ENCODE results near the gene LONP2.
A peak's percentile ranks its signal among the peaks of the same experiment; 100 is the strongest.

The LONP2 gene

GRCh38 chr16:48330841-48331192 is 86.7 kb downstream of the LONP2 start:
- Histone ChIP-seq H3K27ac (ENCODE audit: low read length, poor library complexity, severe bottlenecking) (no peak overlapping the region), H3K4me2 (ENCODE audit: low read length, poor library complexity, severe bottlenecking) (no peak overlapping the region), H2AK5ac (ENCODE audit: low read length, severe bottlenecking) (no peak overlapping the region), H4K8ac (ENCODE audit: low read length) (no peak overlapping the region), H3K27me3 (ENCODE audit: control insufficient read depth in 1 of 2, insufficient read depth in 1 of 2, low read length in 2 of 2) (no peaks in the 10 kb centered on the region), H2BK15ac (ENCODE audit: low read depth, poor library complexity, severe bottlenecking) (no peak overlapping the region), H3K4me3 (ENCODE audit: insufficient read depth in 1 of 2, low read depth in 1 of 2, low read length in 2 of 2) (no peak overlapping the region), H3K23ac (ENCODE audit: low read length in 2 of 2) (no peak overlapping the region), H3K4me1 (ENCODE audit: control insufficient read depth, insufficient read depth, low read depth, low read length) (peaks cover 2% of the 10 kb centered on the region), H4K91ac (ENCODE audit: low read length) (no peak overlapping the region), H2BK120ac (ENCODE audit: low read depth, low read length) (no peak overlapping the region), H3K79me1 (replicated peaks; ENCODE audit: low read length, poor library complexity, severe bottlenecking) (peaks cover 6% of the 10 kb centered on the region), H2BK5ac (ENCODE audit: low read depth, low read length, poor library complexity, severe bottlenecking) (no peak overlapping the region), H3K14ac (ENCODE audit: low read length in 2 of 2) (no peak overlapping the region), H3K9ac (ENCODE audit: low read length) (no peak overlapping the region), H3K9me3 (ENCODE audit: control insufficient read depth, low read length) (no peaks in the 10 kb centered on the region), H3K18ac (ENCODE audit: low read depth in 1 of 2, low read length in 2 of 2) (no peak overlapping the region), H2AFZ (ENCODE audit: low read depth, low read length) (no peak overlapping the region), H3K36me3 (ENCODE audit: control insufficient read depth in 1 of 2, insufficient read depth in 2 of 2, low read depth in 1 of 2, low read length in 2 of 2) (peaks cover 9 to 32% of the 10 kb centered on the region in 2 experiments), H2BK12ac (ENCODE audit: low read length in 2 of 2) (no peak overlapping the region), H3K4ac (ENCODE audit: low read depth in 1 of 2, low read length in 2 of 2) (no peak overlapping the region)
- no peak for DNase-seq
- 100% methylated on average over 2 of the region's 3 CpGs for WGBS

- no peak overlapping the region for H2BK5ac ChIP-seq (ENCODE audit: low read depth, low read length, poor library complexity, severe bottlenecking)
- no peaks in the 10 kb centered on the region for H3K9me3 ChIP-seq (ENCODE audit: control insufficient read depth, low read length)
- no peak overlapping the region for H2BK120ac ChIP-seq (ENCODE audit: low read depth, low read length)
- 94% methylated on average over 5 of the region's 5 CpGs for WGBS
- H4K8ac ChIP-seq (ENCODE audit: low read length): no peak overlapping the region
- H3K27me3 ChIP-seq (ENCODE audit: control insufficient read depth in 1 of 2, insufficient read depth in 1 of 2, low read length in 2 of 2): no peaks in the 10 kb centered on the region
- no peak overlapping the region for H2BK15ac ChIP-seq (ENCODE audit: low read depth, poor library complexity, severe bottlenecking)
- no peak overlapping the region for H3K9ac ChIP-seq (ENCODE audit: low read length)
- H3K4ac ChIP-seq (ENCODE audit: low read depth in 1 of 2, low read length in 2 of 2): no peak overlapping the region
- no peak overlapping the region for H3K14ac ChIP-seq (ENCODE audit: low read length in 2 of 2)
- H3K4me1 ChIP-seq (ENCODE audit: control insufficient read depth, insufficient read depth, low read depth, low read length): peaks cover 3% of the 10 kb centered on the region
- H3K27ac ChIP-seq (ENCODE audit: low read length, poor library complexity, severe bottlenecking): no peak overlapping the region
- H2BK12ac ChIP-seq (ENCODE audit: low read length in 2 of 2): no peak overlapping the region
- H3K23ac ChIP-seq (ENCODE audit: low read length in 2 of 2): no peak overlapping the region
- no peak overlapping the region for H2AK5ac ChIP-seq (ENCODE audit: low read length, severe bottlenecking)
- H3K79me1 ChIP-seq (replicated peaks; ENCODE audit: low read length, poor library complexity, severe bottlenecking): peaks cover 10% of the 10 kb centered on the region
- no peak overlapping the region for H3K4me3 ChIP-seq (ENCODE audit: insufficient read depth in 1 of 2, low read depth in 1 of 2, low read length in 2 of 2)
- peaks cover 9 to 48% of the 10 kb centered on the region in 2 experiments for H3K36me3 ChIP-seq (ENCODE audit: control insufficient read depth in 1 of 2, insufficient read depth in 2 of 2, low read depth in 1 of 2, low read length in 2 of 2)
- no peak overlapping the region for H4K91ac ChIP-seq (ENCODE audit: low read length)
- DNase-seq: no peak
- H3K18ac ChIP-seq (ENCODE audit: low read depth in 1 of 2, low read length in 2 of 2): no peak overlapping the region
- H2AFZ ChIP-seq (ENCODE audit: low read depth, low read length): no peak overlapping the region
- H3K4me2 ChIP-seq (ENCODE audit: low read length, poor library complexity, severe bottlenecking): no peak overlapping the region
These were observed 88.9 kb downstream of the LONP2 start for GRCh38 chr16:48332978-48333377.

- Histone ChIP-seq H3K27ac (ENCODE audit: low read length, poor library complexity, severe bottlenecking) (no peak overlapping the region), H4K8ac (ENCODE audit: low read length) (no peak overlapping the region), H3K4me3 (ENCODE audit: insufficient read depth in 1 of 2, low read depth in 1 of 2, low read length in 2 of 2) (no peak overlapping the region), H3K36me3 (ENCODE audit: control insufficient read depth in 1 of 2, insufficient read depth in 2 of 2, low read depth in 1 of 2, low read length in 2 of 2) (peaks cover 12 to 51% of the 10 kb centered on the region in 2 experiments), H3K18ac (ENCODE audit: low read depth in 1 of 2, low read length in 2 of 2) (no peak overlapping the region), H3K9me3 (ENCODE audit: control insufficient read depth, low read length) (no peaks in the 10 kb centered on the region), H2AK5ac (ENCODE audit: low read length, severe bottlenecking) (no peak overlapping the region), H2BK120ac (ENCODE audit: low read depth, low read length) (no peak overlapping the region), H3K27me3 (ENCODE audit: control insufficient read depth in 1 of 2, insufficient read depth in 1 of 2, low read length in 2 of 2) (no peaks in the 10 kb centered on the region), H3K4me2 (ENCODE audit: low read length, poor library complexity, severe bottlenecking) (no peak overlapping the region), H2AFZ (ENCODE audit: low read depth, low read length) (no peak overlapping the region), H3K79me1 (replicated peaks; ENCODE audit: low read length, poor library complexity, severe bottlenecking) (peaks cover 16% of the 10 kb centered on the region), H3K4ac (ENCODE audit: low read depth in 1 of 2, low read length in 2 of 2) (no peak overlapping the region), H3K4me1 (ENCODE audit: control insufficient read depth, insufficient read depth, low read depth, low read length) (peaks cover 3% of the 10 kb centered on the region), H2BK15ac (ENCODE audit: low read depth, poor library complexity, severe bottlenecking) (no peak overlapping the region), H3K14ac (ENCODE audit: low read length in 2 of 2) (no peak overlapping the region), H3K9ac (ENCODE audit: low read length) (no peak overlapping the region), H4K91ac (ENCODE audit: low read length) (peak overlapping the region; percentile 35), H3K23ac (ENCODE audit: low read length in 2 of 2) (no peak overlapping the region), H2BK12ac (ENCODE audit: low read length in 2 of 2) (peak overlapping the region in 1 of 2 experiments; percentile 10), H2BK5ac (ENCODE audit: low read depth, low read length, poor library complexity, severe bottlenecking) (no peak overlapping the region)
- no peak for DNase-seq
- 96% methylated on average over 9 of the region's 9 CpGs for WGBS
These were observed 90.2 kb downstream of the LONP2 start for GRCh38 chr16:48334325-48334724.

GRCh38 chr16:48335961-48336360 is 91.9 kb downstream of the LONP2 start:
- no peak overlapping the region for H2AK5ac ChIP-seq (ENCODE audit: low read length, severe bottlenecking)
- no peak overlapping the region for H4K8ac ChIP-seq (ENCODE audit: low read length)
- DNase-seq: peak; percentile 77
- H3K18ac ChIP-seq (ENCODE audit: low read depth in 1 of 2, low read length in 2 of 2): no peak overlapping the region
- H2BK5ac ChIP-seq (ENCODE audit: low read depth, low read length, poor library complexity, severe bottlenecking): no peak overlapping the region
- no peak overlapping the region for H3K14ac ChIP-seq (ENCODE audit: low read length in 2 of 2)
- peaks cover 17 to 61% of the 10 kb centered on the region in 2 experiments for H3K36me3 ChIP-seq (ENCODE audit: control insufficient read depth in 1 of 2, insufficient read depth in 2 of 2, low read depth in 1 of 2, low read length in 2 of 2)
- no peak overlapping the region for H3K4me2 ChIP-seq (ENCODE audit: low read length, poor library complexity, severe bottlenecking)
- H4K91ac ChIP-seq (ENCODE audit: low read length): no peak overlapping the region
- H3K4me1 ChIP-seq (ENCODE audit: control insufficient read depth, insufficient read depth, low read depth, low read length): peaks cover 3% of the 10 kb centered on the region
- no peak overlapping the region for H3K4ac ChIP-seq (ENCODE audit: low read depth in 1 of 2, low read length in 2 of 2)
- no peak overlapping the region for H2BK120ac ChIP-seq (ENCODE audit: low read depth, low read length)
- 44% methylated on average over 3 of the region's 3 CpGs for WGBS
- no peaks in the 10 kb centered on the region for H3K27me3 ChIP-seq (ENCODE audit: control insufficient read depth in 1 of 2, insufficient read depth in 1 of 2, low read length in 2 of 2)
- H2AFZ ChIP-seq (ENCODE audit: low read depth, low read length): no peak overlapping the region
- H2BK12ac ChIP-seq (ENCODE audit: low read length in 2 of 2): no peak overlapping the region
- H2BK15ac ChIP-seq (ENCODE audit: low read depth, poor library complexity, severe bottlenecking): no peak overlapping the region
- no peak overlapping the region for H3K23ac ChIP-seq (ENCODE audit: low read length in 2 of 2)
- no peak overlapping the region for H3K4me3 ChIP-seq (ENCODE audit: insufficient read depth in 1 of 2, low read depth in 1 of 2, low read length in 2 of 2)
- no peaks in the 10 kb centered on the region for H3K9me3 ChIP-seq (ENCODE audit: control insufficient read depth, low read length)
- H3K79me1 ChIP-seq (replicated peaks; ENCODE audit: low read length, poor library complexity, severe bottlenecking): peaks cover 23% of the 10 kb centered on the region
- H3K27ac ChIP-seq (ENCODE audit: low read length, poor library complexity, severe bottlenecking): peak overlapping the region; percentile 94
- no peak overlapping the region for H3K9ac ChIP-seq (ENCODE audit: low read length)
